NCI-H1417 (cell line): ENCODE measurements around the gene AGA.

Source experiments
- DNase-seq, 3 experiments: peaks; one replicate each; lab custom pipeline; 2025; lab: John Stamatoyannopoulos, UW

Gene AGA

GRCh38 chr4:177386278-177386815, 55.9 kb downstream of the AGA start:
- DNase-seq, result peak in 1 of 3 experiments; percentile 20

- no peak for DNase-seq
Observed at GRCh38 chr4:177385576-177386277, 56.5 kb downstream of the AGA start.

GRCh38 chr4:177384856-177385397, 57.3 kb downstream of the AGA start:
- no peak for DNase-seq

GRCh38 chr4:177381762-177382310, 60.4 kb downstream of the AGA start:
- no peak for DNase-seq
